HEK293 (cell line): Measurements from ENCODE around the gene AOAH.

ENCODE experiments used
- CTCF ChIP-seq: fragments of 450-650 bp; formaldehyde crosslinking; IDR thresholded peaks from 2 replicates; pipeline ENCODE4 v1.5.1; 2016; ENCODE audit warnings: missing biosample characterization, missing genetic modification characterization
- ZNF266 ChIP-seq: fragments of 450-650 bp; formaldehyde crosslinking; IDR thresholded peaks from 2 replicates; pipeline ENCODE4 v1.5.1; 2016; ENCODE audit warnings: missing biosample characterization, missing genetic modification characterization, low read depth
- ZNF423 ChIP-seq: fragments of 450-650 bp; formaldehyde crosslinking; IDR thresholded peaks from 2 replicates; pipeline ENCODE4 v1.5.1; 2016; ENCODE audit warnings: missing biosample characterization, missing genetic modification characterization
- ZNF785 ChIP-seq: fragments of 450-650 bp; formaldehyde crosslinking; IDR thresholded peaks from 2 replicates; pipeline ENCODE4 v1.5.1; 2016; ENCODE audit warnings: missing biosample characterization, missing genetic modification characterization

- no peak for TF ChIP-seq ZNF266 (tag by site-specific recombination)
- TF ChIP-seq CTCF (tag by site-specific recombination), result no peak
- no peak for TF ChIP-seq ZNF785 (tag by site-specific recombination)
- no peak for TF ChIP-seq ZNF423 (tag by site-specific recombination)
These were observed 209.7 kb downstream of the AOAH start for GRCh38 chr7:36514289-36515243.
